Astrocyte of the cerebellum (primary cell): ENCODE measurements around the gene PEMT.

Source experiments
- DNase-seq: peaks from one replicate; pipeline ENCODE4 v3.0.0-alpha.2; 2011; ENCODE audit warnings: low read depth
- H3K4me3 ChIP-seq: 2 replicates; pipeline ENCODE4 v1.5.1; 2011; ENCODE audit warnings: mild to moderate bottlenecking, low read depth, low read length, moderate library complexity
- CTCF ChIP-seq: IDR thresholded peaks from 2 replicates; pipeline ENCODE4 v1.5.1; 2012; ENCODE audit warnings: low read length, low read depth, moderate library complexity, mild to moderate bottlenecking; ENCODE audit errors: missing control alignments
- in situ Hi-C: cut with HindIII; loops from 2 replicates; pipeline ENCODE4 v1.10.0; 2017; ENCODE audit warnings: low sequenced_read_pairs

PEMT gene

GRCh38 chr17:17548044-17548443 is 43.5 kb downstream of the PEMT start:
- in situ Hi-C loops: no loop called here
- no peak overlapping the region for H3K4me3 ChIP-seq
- no peak for TF ChIP-seq CTCF
- no peak for DNase-seq

GRCh38 chr17:17547210-17547764 is 44.2 kb downstream of the PEMT start:
- H3K4me3 ChIP-seq: no peak overlapping the region
- in situ Hi-C loops: no loop called here
- DNase-seq: no peak
- no peak for TF ChIP-seq CTCF

GRCh38 chr17:17546399-17547185 is 44.9 kb downstream of the PEMT start:
- DNase-seq: no peak
- in situ Hi-C loops: no loop called here
- H3K4me3 ChIP-seq: no peak overlapping the region
- TF ChIP-seq CTCF: no peak

GRCh38 chr17:17545984-17546383 is 45.5 kb downstream of the PEMT start:
- DNase-seq: no peak
- in situ Hi-C loops: no loop called here
- TF ChIP-seq CTCF: no peak
- no peak overlapping the region for H3K4me3 ChIP-seq

- DNase-seq: peak; percentile 66
- no peak for TF ChIP-seq CTCF
- H3K4me3 ChIP-seq: no peak overlapping the region
- in situ Hi-C loops: no loop called here
Measured at GRCh38 chr17:17545031-17545820, 46.3 kb downstream of the PEMT start.

- no peak for DNase-seq
- no peak for TF ChIP-seq CTCF
- H3K4me3 ChIP-seq: no peak overlapping the region
- in situ Hi-C loops: no loop called here
Measured at GRCh38 chr17:17542906-17543635, 48.4 kb downstream of the PEMT start.
